Astrocyte of the spinal cord (primary cell): Measurements from ENCODE around the gene NMRK2.
"Not testable (repeated sequence)": the region's sequence is repeated elsewhere in the genome, so short reads cannot be mapped to it uniquely, and the experiment has no call there.

Experiments
- DNase-seq: peaks from one replicate; pipeline ENCODE4 v3.0.0; 2011; ENCODE audit warnings: low read depth, low spot score
- H3K4me3 ChIP-seq: 2 replicates; pipeline ENCODE4 v1.5.1; 2011; ENCODE audit warnings: low read depth, mild to moderate bottlenecking, low read length, moderate library complexity
- in situ Hi-C: cut with HindIII; loops from 2 replicates; pipeline ENCODE4 v1.10.0; 2017; ENCODE audit warnings: low sequenced_read_pairs
- TF ChIP-seq, protein P1 (sequence below): IDR thresholded peaks from 2 replicates; pipeline ENCODE4 v1.5.1; 2012; ENCODE audit warnings: low read depth, mild to moderate bottlenecking, low read length, inconsistent platforms

Gene NMRK2, protein sequence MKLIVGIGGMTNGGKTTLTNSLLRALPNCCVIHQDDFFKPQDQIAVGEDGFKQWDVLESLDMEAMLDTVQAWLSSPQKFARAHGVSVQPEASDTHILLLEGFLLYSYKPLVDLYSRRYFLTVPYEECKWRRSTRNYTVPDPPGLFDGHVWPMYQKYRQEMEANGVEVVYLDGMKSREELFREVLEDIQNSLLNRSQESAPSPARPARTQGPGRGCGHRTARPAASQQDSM

GRCh38 chr19:3932931-3933810 lies at the start of gene NMRK2:
TSS of gene NMRK2 (plus strand) at chr19:3933069. CDS start at chr19:3933672, 603 bp downstream.
- DNase-seq, result no peak
- TF ChIP-seq, protein P1, sequence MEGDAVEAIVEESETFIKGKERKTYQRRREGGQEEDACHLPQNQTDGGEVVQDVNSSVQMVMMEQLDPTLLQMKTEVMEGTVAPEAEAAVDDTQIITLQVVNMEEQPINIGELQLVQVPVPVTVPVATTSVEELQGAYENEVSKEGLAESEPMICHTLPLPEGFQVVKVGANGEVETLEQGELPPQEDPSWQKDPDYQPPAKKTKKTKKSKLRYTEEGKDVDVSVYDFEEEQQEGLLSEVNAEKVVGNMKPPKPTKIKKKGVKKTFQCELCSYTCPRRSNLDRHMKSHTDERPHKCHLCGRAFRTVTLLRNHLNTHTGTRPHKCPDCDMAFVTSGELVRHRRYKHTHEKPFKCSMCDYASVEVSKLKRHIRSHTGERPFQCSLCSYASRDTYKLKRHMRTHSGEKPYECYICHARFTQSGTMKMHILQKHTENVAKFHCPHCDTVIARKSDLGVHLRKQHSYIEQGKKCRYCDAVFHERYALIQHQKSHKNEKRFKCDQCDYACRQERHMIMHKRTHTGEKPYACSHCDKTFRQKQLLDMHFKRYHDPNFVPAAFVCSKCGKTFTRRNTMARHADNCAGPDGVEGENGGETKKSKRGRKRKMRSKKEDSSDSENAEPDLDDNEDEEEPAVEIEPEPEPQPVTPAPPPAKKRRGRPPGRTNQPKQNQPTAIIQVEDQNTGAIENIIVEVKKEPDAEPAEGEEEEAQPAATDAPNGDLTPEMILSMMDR, result no peak
- in situ Hi-C loops, result no loop called here
- H3K4me3 ChIP-seq, result no peak within 1 kb of the TSS

DNA sequence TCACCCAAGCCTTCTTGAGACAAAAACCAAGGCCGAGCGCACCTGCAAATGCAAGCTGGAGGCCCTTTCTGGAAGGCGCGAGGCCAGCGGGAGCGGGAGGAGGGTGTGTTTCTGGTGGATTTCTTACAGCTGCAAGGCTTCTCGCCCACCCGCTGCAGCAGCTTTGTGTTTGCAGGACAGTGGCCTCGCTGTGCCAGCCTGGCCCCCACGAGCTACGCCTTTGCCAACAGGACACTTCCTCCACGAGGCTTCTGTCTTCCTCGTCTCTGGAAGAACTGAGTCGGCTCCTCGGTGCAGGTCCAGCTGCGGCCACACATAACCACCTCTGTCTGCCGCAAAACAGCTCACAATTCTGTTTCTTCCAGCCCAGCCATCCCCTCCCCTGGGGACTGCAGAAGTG lies 42.3 kb upstream of the NMRK2 start:
- in situ Hi-C loops, result no loop called here
- TF ChIP-seq, protein P1, result no peak
- DNase-seq, result no peak
- H3K4me3 ChIP-seq, result no peak overlapping the region

DNA sequence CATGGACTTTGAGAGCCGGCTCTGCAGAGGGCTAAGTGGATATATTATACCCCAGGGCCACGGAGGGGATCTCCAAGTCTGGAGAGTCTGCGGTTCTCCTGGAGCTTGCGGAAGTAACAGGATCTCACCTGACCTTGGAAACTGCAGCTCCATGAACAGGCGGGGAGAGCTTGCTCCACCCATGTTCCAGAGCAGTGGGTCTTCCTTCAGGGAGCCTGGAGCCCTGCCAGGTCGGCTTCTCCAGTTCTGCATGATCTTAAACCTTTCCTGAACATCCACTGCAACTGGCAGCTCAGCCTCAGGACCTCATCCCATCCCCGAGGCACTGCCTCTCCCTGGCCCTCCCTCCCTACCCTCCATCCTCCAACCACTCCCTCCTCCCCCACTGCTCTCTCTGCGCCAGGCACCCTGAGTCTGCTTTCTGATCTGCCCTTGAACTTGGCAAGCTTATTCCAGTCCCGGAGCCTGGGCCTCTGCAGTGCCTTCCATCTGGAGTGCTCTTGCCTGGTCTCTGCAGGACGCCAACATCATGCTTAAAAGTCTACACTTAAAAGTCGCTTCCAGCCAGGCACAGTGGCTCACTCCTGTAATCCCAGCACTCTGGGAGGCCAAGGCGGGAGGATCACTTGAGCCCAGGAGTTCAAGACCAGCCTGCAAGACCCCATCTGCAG lies 39.2 kb upstream of the NMRK2 start:
- TF ChIP-seq, protein P1, result no peak
- H3K4me3 ChIP-seq, result no peak overlapping the region
- in situ Hi-C loops, result no loop called here
- DNase-seq, result no peak

DNA sequence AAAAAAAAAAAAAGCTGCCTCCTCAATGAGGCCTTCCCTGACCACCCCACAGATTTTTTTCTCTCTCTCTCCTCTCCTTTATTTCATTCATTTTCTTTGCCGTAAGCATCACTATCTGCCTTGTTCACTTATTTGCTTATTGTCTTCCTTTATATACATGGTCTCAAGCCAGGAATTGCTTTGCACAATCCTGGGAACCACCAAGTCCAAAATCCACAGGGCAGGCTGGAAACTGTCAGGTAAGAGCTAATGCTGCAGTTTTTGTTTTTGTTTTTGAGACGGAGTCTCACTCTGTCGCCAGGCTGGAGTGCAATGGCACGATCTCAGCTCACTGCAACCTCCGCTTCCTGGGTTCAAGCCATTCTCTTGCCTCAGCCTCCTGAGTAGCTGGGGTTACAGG lies 37.9 kb upstream of the NMRK2 start:
- in situ Hi-C loops, DNase-seq, H3K4me3 ChIP-seq: not testable (repeated sequence)

GRCh38 chr19:3895788-3896187 lies 37.1 kb upstream of the NMRK2 start:
- no peak overlapping the region for H3K4me3 ChIP-seq
- TF ChIP-seq, protein P1, result no peak
- DNase-seq, result no peak
- in situ Hi-C loops, result no loop called here

- in situ Hi-C loops, result no loop called here
- TF ChIP-seq, protein P1, result no peak
- DNase-seq, result no peak
- no peak overlapping the region for H3K4me3 ChIP-seq
Measured at GRCh38 chr19:3897936-3898335, 34.9 kb upstream of the NMRK2 start.
